Measurements from ENCODE around the gene EGF.

Gene EGF

DNA sequence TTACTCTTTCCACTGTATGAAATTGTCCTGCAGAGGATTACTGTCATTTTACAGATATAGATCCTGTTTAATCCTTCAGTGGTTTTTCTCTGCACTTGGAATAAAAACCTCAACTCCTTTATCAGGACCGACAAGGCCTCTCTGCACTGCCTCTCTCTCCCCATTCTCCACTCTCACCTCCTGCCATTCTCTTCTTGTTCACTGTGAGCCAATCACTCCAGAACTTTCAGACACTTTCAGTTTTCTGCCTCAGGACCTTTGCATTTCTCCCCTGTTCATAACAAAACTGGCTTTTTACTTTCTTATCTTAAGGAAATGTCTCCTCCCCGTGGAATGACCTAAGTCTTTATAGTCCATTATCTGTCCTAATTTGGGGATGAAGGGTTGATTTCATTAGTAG is 148.4 kb downstream of the EGF start:
- no peak for DNase-seq (ENCODE audit: low read depth in 1 of 2, low spot score in 1 of 2)
- H3K4me3 ChIP-seq (replicated peaks; ENCODE audit: insufficient read depth, low read length): no peak overlapping the region
- no peak overlapping the region for H3K27ac ChIP-seq (replicated peaks)
- H3K27me3 ChIP-seq (ENCODE audit: insufficient read depth, poor library complexity, severe bottlenecking): no peaks in the 10 kb centered on the region
- TF ChIP-seq, protein P1, sequence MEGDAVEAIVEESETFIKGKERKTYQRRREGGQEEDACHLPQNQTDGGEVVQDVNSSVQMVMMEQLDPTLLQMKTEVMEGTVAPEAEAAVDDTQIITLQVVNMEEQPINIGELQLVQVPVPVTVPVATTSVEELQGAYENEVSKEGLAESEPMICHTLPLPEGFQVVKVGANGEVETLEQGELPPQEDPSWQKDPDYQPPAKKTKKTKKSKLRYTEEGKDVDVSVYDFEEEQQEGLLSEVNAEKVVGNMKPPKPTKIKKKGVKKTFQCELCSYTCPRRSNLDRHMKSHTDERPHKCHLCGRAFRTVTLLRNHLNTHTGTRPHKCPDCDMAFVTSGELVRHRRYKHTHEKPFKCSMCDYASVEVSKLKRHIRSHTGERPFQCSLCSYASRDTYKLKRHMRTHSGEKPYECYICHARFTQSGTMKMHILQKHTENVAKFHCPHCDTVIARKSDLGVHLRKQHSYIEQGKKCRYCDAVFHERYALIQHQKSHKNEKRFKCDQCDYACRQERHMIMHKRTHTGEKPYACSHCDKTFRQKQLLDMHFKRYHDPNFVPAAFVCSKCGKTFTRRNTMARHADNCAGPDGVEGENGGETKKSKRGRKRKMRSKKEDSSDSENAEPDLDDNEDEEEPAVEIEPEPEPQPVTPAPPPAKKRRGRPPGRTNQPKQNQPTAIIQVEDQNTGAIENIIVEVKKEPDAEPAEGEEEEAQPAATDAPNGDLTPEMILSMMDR (IDR thresholded peaks at IDR 0.05; ENCODE audit: insufficient read depth, low read length): no peak
- no peak for TF ChIP-seq SPI1 (IDR thresholded peaks at IDR 0.05; ENCODE audit: borderline replicate concordance, low read depth)
- TF ChIP-seq, protein P2, sequence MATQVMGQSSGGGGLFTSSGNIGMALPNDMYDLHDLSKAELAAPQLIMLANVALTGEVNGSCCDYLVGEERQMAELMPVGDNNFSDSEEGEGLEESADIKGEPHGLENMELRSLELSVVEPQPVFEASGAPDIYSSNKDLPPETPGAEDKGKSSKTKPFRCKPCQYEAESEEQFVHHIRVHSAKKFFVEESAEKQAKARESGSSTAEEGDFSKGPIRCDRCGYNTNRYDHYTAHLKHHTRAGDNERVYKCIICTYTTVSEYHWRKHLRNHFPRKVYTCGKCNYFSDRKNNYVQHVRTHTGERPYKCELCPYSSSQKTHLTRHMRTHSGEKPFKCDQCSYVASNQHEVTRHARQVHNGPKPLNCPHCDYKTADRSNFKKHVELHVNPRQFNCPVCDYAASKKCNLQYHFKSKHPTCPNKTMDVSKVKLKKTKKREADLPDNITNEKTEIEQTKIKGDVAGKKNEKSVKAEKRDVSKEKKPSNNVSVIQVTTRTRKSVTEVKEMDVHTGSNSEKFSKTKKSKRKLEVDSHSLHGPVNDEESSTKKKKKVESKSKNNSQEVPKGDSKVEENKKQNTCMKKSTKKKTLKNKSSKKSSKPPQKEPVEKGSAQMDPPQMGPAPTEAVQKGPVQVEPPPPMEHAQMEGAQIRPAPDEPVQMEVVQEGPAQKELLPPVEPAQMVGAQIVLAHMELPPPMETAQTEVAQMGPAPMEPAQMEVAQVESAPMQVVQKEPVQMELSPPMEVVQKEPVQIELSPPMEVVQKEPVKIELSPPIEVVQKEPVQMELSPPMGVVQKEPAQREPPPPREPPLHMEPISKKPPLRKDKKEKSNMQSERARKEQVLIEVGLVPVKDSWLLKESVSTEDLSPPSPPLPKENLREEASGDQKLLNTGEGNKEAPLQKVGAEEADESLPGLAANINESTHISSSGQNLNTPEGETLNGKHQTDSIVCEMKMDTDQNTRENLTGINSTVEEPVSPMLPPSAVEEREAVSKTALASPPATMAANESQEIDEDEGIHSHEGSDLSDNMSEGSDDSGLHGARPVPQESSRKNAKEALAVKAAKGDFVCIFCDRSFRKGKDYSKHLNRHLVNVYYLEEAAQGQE (IDR thresholded peaks at IDR 0.05; ENCODE audit: insufficient replicate concordance, low read depth): no peak
- TF ChIP-seq GABPA (IDR thresholded peaks at IDR 0.05; ENCODE audit: low read depth): no peak
- no peak for TF ChIP-seq POLR2AphosphoS5 (IDR thresholded peaks at IDR 0.05; ENCODE audit: low read depth)

Data from HL-60 (cell line).